Lung (tissue), 12 donors: Measurements from ENCODE around the gene DST. TPM values are rescaled to one million over a fixed set of nuclear protein-coding genes. Genes with fewer than 3 reads are reported as not detected.

Source experiments
- ATAC-seq: fragments of 200-7000 bp; cut with Tn5 transposase; one replicate; pipeline ENCODE4 v1.9.1; 2020; ENCODE audit warnings: moderate number of reproducible peaks; ENCODE audit not compliant: insufficient read depth, low FRiP score
- DNase-seq, 3 donors: peaks; one replicate each; pipeline ENCODE4 v3.0.0-alpha.2; 2013 to 2017
- H3K27ac ChIP-seq, 2 donors: one replicate each; pipeline ENCODE4 v1.5.1; 2013; ENCODE audit warnings: mild to moderate bottlenecking in 2 of 2, moderate library complexity in 2 of 2, control low read depth in 1 of 2, inconsistent platforms in 1 of 2, low read depth in 1 of 2, low read length in 1 of 2
- H3K27me3 ChIP-seq, 3 donors: one replicate each; pipeline ENCODE4 v1.5.1; 2013; ENCODE audit warnings: low read length in 2 of 3; ENCODE audit not compliant: control insufficient read depth in 3 of 3, insufficient read depth in 3 of 3
- H3K36me3 ChIP-seq, 4 donors: one replicate each; pipeline ENCODE4 v1.5.1; 2013; ENCODE audit warnings: low read length in 4 of 4, mild to moderate bottlenecking in 1 of 4, moderate library complexity in 1 of 4; ENCODE audit not compliant: control insufficient read depth in 4 of 4, insufficient read depth in 4 of 4
- H3K4me1 ChIP-seq, 5 donors: one replicate each; pipeline ENCODE4 v1.5.1; 2013; ENCODE audit warnings: low read length in 5 of 5, mild to moderate bottlenecking in 2 of 5, moderate library complexity in 1 of 5; ENCODE audit not compliant: control insufficient read depth in 5 of 5, insufficient read depth in 5 of 5
- H3K4me3 ChIP-seq: one replicate; pipeline ENCODE4 v1.5.1; 2013; ENCODE audit warnings: mild to moderate bottlenecking, control low read depth, moderate library complexity
- H3K9ac ChIP-seq, 2 donors: one replicate each; pipeline ENCODE4 v1.5.1; 2013; ENCODE audit warnings: low read length in 2 of 2, control low read depth in 1 of 2; ENCODE audit not compliant: insufficient read depth in 1 of 2
- H3K9me3 ChIP-seq, 4 donors: one replicate each; pipeline ENCODE4 v1.5.1; 2013; ENCODE audit warnings: low read length in 3 of 4, mild to moderate bottlenecking in 1 of 4, moderate library complexity in 1 of 4; ENCODE audit not compliant: control insufficient read depth in 4 of 4, insufficient read depth in 3 of 4
- CTCF ChIP-seq: IDR thresholded peaks from 2 replicates; pipeline ENCODE4 v1.5.1; 2012; ENCODE audit warnings: mild to moderate bottlenecking; ENCODE audit errors: control extremely low read depth, extremely low read depth
- WGBS, 2 donors: extraction: QIAGEN DNeasy Blood & Tissue Kit; methylation state at CpG; one replicate each; pipeline ENCODE4 v1.1.7; 2013; 5-methylcytosine and 5-hydroxymethylcytosine counted together
- polyA plus RNA-seq, 2 donors: library from polyadenylated mRNA; stranded (reverse); fragments of 200-250 nt; gene quantifications; one replicate each; pipeline ENCODE4 v1.2.1, GENCODE V29; 2013
- total RNA-seq, 2 donors: library from RNA; depleted of rRNA in 1 of 2; stranded (reverse); fragments of >200 nt in 1 of 2; gene quantifications; one replicate each; pipeline ENCODE4 v1.2.1, GENCODE V29; 2014 to 2021
- donor health status: control.
- donor health status: control.
- donor health status: Bipolar disorder and iron deficiency.
- donor health status: healthy.
- donor health status: DM: yes; HTN: yes; CAD: no.

Gene DST
- total and polyA plus RNA-seq, 4 donors = 40.7 to 835 (median 201) TPM

GRCh38 chr6:56541741-56542360, 100.8 kb downstream of the DST start:
- peaks cover 0 to 7% (median 3%) of the 10 kb centered on the region in 4 donors for H3K36me3 ChIP-seq
- H3K9ac ChIP-seq = peak overlapping the region; percentile 32 to 99
- TF ChIP-seq CTCF = no peak
- H3K9me3 ChIP-seq = no peaks in the 10 kb centered on the region
- no peaks in the 10 kb centered on the region for H3K27me3 ChIP-seq
- WGBS, 2 donors = 4 to 6% methylated on average over 3 of the region's 3 CpGs
- peaks cover 1 to 39% (median 10%) of the 10 kb centered on the region in 5 donors for H3K4me1 ChIP-seq
- DNase-seq (peak in 2 of 3 donors; percentile 60 to 77), ATAC-seq (no peak)
- peak overlapping the region; percentile 39 for H3K4me3 ChIP-seq
- peak overlapping the region in 1 of 2 donors; percentile 99 for H3K27ac ChIP-seq

- TF ChIP-seq CTCF = no peak
- Histone ChIP-seq H3K9me3 (no peaks in the 10 kb centered on the region), H3K9ac (peak overlapping the region; percentile 32 to 99), H3K27ac (peak overlapping the region; percentile 79 to 81), H3K27me3 (no peaks in the 10 kb centered on the region), H3K4me1 (peaks cover 1 to 45% (median 16%) of the 10 kb centered on the region in 5 donors), H3K36me3 (peaks cover 0 to 13% (median 6%) of the 10 kb centered on the region in 4 donors), H3K4me3 (peak overlapping the region; percentile 27)
- WGBS, 2 donors = 40 to 60% methylated on average over 11 of the region's 11 CpGs
- DNase-seq = peak in 2 of 3 donors; percentile 85 to 86
- no peak for ATAC-seq
Observed at GRCh38 chr6:56541030-56541600, 101.6 kb downstream of the DST start.

GRCh38 chr6:56540232-56541029, 102.3 kb downstream of the DST start:
- DNase-seq (peak in 2 of 3 donors; percentile 59 to 75), ATAC-seq (no peak)
- 49 to 53% methylated on average over 9 of the region's 9 CpGs for WGBS, 2 donors
- H3K36me3 ChIP-seq = peaks cover 0 to 19% (median 9%) of the 10 kb centered on the region in 4 donors
- H3K9ac ChIP-seq = peak overlapping the region; percentile 32 to 99
- TF ChIP-seq CTCF = no peak
- no peaks in the 10 kb centered on the region for H3K9me3 ChIP-seq
- H3K4me1 ChIP-seq = peaks cover 1 to 45% (median 19%) of the 10 kb centered on the region in 5 donors
- peak overlapping the region; percentile 79 to 81 for H3K27ac ChIP-seq
- no peaks in the 10 kb centered on the region for H3K27me3 ChIP-seq
- peak overlapping the region; percentile 27 for H3K4me3 ChIP-seq
